IPS-11a (cell line): ENCODE data around the gene CENPX.

Experiments used
- H3K4me3 ChIP-seq: one replicate; pipeline ENCODE4 v1.5.1; 2013; ENCODE audit warnings: low read depth, low read length, control low read depth

The CENPX gene

DNA sequence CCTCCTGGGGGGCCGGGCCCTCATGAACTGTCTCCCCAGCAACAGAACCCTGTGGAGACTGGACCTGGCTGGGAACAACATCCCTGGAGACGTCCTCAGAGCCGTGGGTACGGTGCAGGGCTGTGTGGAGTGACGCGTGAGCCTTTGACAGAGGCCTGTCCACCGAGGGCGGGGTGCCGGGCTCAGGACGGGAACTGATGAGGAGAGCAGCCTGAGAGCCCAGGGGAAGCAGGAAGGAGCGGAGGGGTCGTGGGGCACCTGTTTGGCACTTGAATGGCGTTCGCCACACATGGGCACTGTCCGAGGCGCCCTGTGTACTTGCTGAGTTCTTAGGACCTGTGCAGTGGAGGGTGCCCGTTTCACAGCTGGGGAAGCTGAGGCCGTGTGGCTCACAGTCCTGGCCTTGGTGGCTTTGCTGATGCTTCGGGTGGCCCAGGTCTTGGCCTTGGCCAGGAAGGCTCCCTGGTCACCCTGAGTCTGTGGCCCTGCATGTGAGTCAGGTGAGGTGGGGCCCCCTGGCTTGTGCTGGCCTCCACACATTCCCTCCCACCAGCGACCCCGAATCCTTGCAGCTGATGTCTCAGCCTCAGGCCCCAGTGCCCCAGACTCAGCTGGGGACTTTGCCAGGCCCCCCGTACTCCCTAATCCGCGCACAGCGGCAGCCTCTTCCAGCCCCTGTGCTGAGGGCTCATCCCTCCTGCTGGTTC lies 2.9 kb upstream of the CENPX start:
- H3K4me3 ChIP-seq: no peak overlapping the region

DNA sequence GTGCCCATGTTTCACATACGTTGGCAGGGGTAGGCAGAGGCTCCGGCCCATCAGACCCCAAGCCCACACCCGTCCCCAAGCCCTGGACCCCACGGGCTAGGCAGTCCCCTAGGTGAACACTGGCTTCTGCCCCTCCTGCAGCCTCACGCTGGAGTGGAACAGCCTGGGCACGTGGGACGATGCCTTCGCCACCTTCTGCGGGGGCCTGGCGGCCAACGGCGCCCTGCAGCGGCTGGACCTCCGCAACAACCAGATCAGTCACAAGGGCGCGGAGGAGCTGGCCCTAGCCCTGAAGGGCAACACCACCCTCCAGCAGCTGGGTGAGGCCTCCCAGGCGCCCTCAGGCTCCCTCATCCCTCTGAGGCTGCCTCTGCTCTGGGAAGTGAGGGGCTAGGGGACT lies 2.2 kb upstream of the CENPX start:
- H3K4me3 ChIP-seq: no peak overlapping the region

DNA sequence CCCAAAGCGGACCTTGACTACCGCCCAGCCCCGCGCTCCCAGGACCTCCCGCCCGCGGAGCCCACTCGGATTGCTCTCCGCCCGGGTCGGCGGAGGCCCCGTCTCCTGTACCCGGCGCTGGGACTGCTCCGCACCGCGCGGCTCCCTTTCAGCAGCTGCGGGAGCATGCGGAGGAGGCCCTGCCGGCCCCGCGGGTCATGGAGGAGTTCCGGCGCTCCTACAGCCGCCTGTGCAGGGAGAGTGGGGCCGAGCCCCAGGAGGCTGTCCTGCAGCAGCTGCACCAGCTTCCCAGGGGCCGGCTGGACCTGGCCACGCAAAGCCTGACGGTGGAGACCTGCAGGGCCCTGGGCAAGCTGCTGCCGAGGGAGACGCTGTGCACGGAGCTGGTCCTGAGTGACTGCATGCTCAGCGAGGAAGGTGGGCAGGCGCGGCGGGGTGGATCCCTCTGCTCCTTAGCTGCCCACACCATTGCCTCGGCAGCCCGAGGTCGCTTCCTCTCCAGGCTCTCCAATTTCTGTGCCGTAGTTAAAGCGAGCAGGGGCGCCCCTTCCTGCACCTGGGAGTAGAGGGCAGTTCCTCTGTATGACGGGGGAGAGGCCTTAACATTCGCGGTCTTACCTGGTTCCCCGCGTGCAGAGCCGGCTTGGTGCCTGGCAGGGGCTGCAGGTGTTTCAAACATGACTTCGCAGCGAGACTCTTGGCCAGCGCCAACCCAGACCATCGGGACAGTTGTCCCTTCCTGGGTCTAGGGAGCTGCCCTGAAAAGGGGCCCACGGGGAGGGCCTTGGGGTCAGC lies 966 bp upstream of the CENPX start:
- H3K4me3 ChIP-seq: peak overlapping the region; percentile 58

DNA sequence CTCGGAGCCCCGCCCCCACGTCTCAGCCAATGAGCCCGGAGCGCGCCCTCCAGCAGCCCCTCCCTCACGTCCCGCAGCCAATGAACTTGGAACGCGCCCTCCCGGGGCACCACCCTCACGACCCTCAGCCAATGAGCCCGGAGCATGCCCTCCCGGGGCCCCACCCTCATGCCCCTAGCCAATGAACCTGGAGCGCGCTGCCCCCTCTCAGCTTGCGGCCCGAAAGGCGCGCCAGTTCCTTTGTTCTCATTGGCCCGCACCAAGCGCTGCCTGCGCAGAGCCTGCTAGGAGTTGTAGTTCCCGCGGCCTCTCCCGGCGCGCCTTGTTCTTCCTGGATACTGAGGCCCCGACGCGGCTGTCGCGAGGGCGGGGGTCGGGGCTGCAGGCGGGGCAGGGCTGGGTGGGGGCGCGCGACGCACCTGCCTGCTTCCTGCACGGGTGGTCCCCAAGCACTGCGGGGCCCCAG lies 336 bp upstream of the CENPX start, which contains the start of gene LRRC45:
Gene LRRC45, plus strand, starts transcription at position 325 of the 466 bp plus-strand sequence. CDS start 339 bp downstream, outside the sequence.
- H3K4me3 ChIP-seq: peak within 1 kb of the TSS; percentile 85

DNA sequence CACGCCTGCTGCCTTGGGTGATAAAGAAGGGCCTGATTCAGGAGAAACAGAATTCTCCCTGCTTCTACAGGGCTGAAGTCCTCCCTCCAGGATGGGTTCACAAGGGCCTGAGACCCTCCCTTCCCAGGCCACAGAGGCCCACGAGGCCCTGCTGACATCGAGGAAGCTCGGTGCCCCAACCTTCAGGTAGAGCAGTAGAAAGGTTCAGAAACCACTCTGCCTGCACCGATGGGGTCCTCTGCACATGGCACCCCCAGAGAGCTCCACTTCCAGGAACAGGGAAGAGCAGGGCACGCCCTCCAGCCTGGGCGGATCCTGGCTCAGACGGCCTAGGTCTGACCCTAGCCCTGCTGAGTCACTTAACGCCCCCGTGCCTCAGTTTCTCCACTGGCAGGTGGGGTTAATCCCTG lies 773 bp downstream of the CENPX start:
- peak overlapping the region; percentile 85 for H3K4me3 ChIP-seq

DNA sequence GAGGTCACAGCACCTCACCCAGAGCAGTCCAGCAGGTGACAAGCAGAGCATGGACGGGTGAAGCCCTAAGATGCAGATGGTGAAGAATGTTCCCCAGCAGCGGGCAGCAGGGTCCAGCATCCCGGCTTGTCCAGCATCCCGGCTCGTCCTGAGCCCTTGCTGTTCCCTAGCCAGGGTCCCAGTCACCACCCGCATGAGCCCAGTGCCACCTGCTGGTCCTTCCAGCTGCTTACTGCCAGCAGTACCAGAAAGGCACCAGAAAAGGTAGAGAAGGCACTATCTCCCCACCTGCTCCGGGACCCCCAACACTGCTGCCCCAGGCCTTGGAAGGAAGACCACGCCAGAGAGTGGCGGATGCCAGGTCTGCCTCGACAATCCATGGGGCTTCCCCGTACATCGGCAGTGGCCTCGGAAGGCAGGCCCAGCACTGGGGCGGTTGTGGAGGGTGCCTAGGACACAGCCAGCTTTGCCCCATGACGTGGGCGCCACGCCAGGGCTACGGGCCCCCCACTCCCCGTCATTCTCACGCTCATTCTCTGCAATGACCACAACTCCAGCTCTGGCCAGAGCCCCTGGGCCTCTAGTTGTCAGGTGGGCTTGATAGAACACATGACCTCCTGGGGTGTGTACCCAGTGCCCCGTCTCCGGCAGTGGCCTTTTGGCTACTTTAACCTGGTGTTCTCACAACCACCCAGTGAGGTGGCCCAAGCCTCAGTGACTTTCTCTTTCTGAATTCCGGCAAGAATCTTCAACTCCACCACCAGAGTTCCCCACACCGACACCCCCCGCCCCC lies 1.4 kb downstream of the CENPX start:
- H3K4me3 ChIP-seq: no peak overlapping the region

DNA sequence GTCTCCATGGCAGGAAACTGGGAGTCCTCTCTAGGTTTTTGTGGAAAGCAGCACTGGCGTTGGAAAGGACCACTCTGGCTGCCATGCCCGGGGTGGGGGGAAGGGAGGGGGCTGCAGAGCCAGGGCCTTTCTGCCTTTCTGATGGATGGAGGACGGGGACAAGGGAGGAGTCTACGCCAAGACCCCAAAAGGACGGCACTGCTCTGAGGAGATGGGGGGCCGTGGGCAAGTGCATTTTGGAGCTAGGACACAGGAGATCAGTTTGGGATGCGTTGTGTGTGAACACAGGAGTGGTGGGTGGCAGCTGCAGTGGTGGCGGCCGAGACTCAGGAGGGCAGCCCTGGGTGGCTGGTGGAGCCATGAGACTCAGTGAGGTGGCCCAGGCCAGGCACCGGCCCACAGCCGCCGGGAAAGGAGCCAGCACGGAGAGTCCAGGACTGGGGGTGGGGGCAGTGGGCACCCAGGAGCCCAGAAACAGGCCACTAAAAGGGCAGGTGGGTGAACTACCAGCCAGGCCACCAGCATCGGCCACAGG lies 2.0 kb downstream of the CENPX start:
- no peak overlapping the region for H3K4me3 ChIP-seq

DNA sequence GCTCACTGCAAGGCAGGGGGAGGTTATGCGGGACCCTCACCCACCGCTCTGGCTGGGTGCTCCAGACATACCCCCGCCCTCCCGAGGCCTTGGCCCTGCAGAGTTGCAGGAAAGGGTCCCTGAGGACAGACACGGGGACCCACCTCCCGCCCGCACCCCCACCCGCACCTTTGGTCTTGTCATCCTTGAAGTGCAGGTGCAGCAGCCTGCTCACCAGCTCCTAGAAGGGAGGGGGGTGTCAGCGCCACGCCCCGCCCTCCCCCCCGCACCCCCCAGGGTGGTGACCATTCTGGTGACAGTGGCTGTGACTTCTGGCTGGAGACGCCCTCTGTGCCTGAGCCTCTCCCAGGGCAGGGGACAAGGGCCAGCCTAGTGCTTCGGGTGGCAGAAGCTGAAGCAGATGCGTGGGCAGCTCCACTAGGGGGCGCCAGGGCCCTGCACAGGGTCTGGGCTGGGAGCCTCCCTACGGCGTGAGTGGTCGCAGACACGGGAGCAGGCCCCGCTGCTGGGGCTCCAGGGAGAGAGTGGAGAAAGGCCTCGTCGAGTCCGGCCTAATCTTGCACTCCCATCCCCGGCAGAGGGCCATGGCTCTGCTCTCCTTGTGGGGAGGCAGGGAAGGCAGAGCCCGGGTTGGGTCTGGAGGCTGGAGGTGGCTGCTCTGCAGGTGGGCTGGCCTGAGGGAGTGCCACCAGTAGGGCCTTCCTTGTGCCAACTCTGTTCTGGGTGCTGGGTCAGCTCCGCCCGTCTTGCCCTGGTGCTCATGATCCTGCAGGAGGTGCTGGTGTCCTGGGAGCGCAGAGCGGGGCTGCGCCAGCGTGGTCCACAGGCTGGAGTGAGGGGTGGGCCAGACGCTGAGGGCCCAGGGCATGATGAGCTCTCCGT lies 2.7 kb downstream of the CENPX start:
- H3K4me3 ChIP-seq: no peak overlapping the region

DNA sequence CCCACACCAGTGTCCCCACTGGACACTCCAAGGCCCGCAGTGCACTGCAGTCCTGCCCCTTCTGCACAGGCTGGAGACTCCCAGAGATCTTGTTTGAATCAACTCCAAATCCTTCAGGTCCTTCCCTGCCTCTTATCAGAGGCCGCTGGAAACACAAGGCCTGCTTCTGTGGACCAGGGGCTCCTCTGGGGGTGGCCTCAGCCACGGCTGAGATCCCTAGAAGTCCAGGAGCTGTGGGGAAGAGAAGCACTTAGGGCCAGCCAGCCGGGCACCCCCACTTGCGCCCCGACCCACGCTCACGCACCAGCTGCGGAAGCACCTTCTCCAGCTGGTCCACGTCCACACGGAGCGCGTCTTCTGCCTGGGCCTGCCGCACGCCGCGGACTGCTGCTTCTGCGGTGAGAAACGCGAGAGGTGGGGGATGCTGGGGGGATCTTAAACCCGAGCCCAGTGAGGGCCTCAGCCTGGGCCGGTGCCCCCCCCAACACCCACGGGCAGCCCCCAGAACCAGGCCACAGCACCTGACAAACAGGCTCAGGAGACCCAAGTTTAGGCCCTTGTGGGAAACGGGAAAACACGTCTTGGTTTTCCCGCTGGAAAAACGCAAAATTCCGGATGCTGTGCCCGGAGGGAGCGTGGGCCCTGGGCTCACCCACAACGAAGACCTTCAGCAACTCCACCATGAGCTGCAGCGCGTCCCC lies 3.5 kb downstream of the CENPX start:
- H3K4me3 ChIP-seq: no peak overlapping the region

DNA sequence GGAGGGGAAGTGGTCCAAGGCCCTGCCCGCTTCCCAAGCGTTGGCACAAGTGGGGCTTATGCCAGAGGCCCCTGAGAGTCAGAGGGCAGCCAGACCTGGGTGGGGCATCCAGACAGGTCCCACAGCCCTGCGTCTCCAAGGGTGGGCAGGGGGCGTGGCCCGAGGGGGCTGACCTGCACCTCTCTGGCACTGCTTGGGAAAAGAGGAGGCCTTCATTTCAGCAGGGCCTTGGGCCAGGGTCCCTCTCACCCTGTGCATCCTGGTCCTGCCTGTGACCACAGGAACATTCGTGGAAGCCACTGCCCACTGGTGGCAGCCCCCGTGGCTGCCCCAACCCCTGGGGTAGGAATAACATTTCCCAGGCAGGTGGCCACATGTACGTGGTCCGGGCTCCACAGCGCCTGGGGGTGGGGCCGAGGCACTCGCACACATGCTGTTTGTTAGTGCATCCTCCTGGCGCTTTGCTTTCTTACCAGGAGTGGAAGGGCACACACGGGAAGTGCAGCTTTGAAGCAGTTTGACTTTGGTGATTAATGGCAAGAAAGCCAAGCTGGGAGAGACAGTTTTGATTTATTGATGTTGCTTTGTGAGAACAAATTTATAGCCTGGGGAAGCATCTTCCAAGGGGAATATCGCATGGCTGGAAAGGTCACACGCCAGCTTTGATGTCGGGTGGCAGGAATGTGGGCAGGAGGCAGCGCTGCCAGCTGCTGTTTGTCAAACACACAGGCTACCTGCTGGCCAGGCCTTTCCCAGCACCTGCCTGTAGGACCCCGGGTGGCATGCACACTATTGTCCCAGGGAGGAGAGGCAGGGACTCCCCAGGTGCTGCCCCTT lies 4.3 kb downstream of the CENPX start:
- H3K4me3 ChIP-seq: no peak overlapping the region

DNA sequence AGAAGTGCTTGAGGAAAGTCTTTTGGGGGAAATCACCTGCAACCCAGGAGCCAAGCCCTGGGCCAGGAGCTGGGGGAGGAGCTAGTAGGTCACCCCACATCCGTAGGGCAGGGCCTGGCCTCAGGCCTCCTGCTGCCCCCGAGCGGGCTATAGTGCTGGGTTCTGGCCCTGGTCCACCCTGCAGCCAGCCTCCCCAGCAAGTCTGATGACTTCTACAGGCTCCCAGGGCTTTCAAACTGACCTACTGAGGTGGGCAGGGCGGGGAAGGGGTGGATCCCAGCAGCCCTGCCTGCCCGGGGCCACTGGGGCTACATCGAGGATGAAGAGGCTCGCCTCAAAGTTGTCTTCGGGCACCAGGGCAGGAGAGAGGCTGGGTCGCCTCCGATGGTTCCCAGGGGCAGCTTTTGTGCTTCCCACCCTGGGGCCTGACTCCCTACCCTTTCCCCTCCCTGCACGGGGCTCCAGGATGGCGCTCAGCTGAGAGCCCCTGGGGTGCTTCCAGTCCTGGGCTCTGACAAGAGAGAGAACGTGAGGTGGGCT lies 5.0 kb downstream of the CENPX start:
- no peak overlapping the region for H3K4me3 ChIP-seq

DNA sequence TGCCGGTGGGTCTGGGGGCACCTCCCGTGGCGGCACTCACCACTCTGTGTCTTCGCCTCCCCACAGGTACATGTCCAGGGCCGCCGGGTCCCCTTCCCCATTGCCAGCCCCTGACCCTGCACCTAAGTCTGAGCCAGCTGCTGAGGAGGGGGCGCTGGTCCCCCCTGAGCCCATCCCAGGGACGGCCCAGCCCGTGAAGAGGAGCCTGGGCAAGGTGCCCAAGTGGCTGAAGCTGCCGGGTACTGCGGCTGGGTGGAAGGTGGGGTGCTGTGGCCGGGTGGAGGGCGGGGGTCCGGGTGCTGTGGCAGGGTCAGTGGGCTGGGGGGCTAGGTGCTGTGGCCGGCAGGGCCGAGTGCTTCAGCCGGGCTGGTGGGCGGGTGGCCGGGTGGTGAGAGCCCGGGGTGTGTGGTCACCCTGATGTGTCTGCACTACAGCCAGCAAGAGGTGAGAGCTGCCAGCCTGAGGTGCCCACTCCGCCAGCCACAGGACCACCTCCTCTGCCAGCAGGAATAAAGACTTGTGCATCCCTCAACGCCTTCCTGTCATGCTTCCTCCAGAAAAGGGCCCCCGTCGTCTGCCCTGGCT lies 5.7 kb downstream of the CENPX start:
- H3K4me3 ChIP-seq: no peak overlapping the region

DNA sequence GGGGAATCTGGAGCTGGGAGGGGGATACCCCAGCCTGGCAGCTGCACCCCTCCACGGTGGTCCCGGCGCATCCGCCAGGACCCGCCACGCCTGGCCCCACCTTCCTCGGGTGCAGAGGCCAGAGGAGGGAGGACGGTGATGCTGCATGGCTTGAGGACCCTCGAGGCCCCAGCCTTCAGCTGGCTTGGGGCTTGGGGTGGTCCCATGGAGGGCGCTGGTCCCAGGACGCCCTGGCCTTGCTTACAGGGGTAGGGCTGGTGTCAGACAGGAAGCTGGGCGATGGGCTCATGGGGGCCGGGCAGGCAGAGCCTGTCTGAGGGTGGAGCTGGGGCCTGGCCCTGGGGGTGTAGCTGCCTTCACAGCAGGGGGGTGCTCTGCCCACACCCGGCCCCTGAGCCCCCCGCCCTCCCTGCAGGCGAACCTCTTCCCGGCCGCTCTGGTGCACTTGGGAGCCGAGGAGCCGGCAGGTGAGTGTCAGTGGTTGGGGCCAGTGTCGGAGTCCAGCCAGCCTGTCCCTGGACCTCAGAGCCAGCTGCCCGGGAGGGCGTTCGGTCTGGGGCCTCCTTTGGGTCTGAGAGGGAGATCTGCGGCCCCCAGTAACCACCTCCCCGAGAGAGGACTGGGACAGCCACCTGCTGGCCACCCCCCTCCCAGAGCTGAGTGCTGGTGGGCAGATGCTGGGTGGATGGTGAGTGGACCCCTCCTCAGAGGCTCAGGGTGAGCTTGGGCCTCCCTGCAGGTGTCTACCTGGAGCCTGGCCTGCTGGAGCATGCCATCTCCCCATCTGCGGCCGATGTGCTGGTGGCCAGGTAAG lies 6.4 kb downstream of the CENPX start:
- no peak overlapping the region for H3K4me3 ChIP-seq

DNA sequence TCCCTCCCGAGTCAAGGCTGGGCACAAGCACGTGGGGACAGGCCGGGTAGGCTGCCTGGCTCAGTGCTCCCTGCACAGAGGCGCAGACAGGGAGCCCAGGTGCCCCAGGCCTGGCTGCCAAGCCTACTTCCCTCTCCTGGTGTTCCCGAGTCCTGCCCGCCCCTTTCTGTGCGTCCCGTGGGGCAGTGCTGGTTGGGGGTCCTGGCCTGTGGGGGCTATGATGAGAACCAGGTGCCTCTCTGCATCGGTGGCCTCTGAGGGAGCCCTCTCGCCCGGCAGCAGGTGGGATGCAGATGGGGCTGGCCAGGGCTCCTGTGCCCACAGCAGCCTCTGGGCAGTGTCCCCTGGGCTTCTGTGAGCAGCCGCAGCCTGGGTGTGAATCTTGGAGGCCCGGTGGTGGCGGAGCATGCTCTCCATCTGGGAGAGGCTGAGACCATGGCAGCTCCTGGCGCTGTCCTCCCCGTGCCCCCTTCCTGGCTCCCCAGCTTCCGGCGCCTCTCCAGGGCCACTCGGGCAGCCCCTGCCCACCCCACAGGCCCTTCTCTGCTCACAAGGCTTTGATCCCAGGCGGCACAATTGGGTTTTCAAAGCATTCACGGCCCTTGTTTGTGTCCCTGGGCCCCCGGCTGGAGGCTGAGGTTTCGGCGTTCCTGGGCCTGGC lies 7.2 kb downstream of the CENPX start:
- no peak overlapping the region for H3K4me3 ChIP-seq

DNA sequence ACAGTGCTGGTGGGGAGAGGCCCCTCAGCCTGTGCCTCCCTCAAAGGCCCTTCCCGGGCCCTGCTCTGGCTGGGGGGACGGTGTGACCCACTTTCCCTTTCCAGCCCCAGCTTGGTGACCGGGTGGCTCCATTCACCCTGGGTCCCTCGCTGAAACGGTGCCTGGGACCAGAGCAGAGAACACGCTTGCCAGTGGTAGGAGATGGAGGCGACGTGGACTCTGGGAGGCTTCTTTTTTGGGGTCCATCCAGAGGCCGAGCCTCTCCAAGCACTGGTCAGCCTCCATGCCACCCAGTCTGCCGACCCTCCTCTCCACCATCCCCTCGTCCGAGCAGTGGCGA lies 7.7 kb downstream of the CENPX start:
- H3K4me3 ChIP-seq: no peak overlapping the region

DNA sequence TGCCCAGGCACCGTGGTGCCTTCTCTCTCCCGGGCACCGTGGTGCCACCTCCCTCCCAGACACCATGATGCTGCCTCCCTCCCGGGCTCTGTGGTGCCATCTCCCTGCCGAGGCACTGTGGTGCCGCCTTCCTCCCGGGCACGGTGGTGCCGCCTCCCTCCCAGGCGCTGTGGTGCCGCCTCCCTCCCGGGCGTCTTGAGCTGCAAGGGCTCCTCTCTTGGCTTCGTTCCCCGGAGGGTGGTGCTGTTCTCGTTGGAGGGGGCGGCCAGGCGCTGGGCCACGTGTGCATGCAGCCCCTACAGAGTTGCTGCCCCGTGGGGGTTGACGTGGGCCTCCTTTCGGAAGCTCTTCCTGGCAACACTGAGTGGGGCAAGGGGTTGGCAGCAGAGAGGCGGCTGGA lies 8.2 kb downstream of the CENPX start:
- H3K4me3 ChIP-seq: no peak overlapping the region

DNA sequence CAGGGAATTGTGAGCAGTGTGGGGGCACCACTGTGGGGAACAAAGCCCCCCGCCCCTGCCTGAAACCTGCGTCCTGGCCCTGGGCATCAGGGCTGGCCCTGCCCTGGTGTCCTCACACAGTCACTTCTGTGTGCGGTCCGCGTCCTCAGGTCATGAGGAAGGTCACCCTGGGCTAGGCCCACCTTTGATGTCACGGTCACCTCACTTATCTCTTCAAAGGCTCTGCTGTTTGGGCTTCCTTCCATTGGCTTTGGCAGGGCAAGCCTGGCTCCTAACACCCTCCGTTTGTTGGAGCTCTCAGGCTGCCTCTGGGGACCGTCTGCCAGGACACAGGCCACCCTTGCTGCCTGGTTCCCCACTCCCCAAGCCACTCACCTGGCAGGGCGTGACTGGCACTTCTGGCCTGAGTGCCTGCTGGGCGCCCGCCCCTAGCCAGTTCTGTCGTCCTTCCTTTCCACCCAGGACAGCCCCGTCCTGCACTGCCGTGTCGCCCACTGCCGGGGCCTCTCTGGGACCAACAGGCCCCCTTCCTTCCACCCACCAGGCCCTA lies 8.8 kb downstream of the CENPX start:
- no peak overlapping the region for H3K4me3 ChIP-seq
